HepG2 (cell line): ENCODE measurements around the gene ACTR6. TPM values are rescaled to one million over a fixed set of nuclear protein-coding genes. Genes with fewer than 3 reads are reported as not detected.

ENCODE experiments used
- AHDC1 ChIP-seq: sonication (generic); formaldehyde crosslinking; IDR thresholded peaks from 2 replicates; pipeline ENCODE4 v1.5.1; 2020; ENCODE audit warnings: mild to moderate bottlenecking, missing genetic modification reagents, borderline replicate concordance
- ELF1 ChIP-seq: sonication (generic); formaldehyde crosslinking; IDR thresholded peaks from 2 replicates; pipeline ENCODE4 v1.4.0; 2020; ENCODE audit warnings: missing genetic modification reagents
- FOXA1 ChIP-seq, 2 experiments: fragments of 450-650 bp in 1 of 2; sonication (generic) in 1 of 2; formaldehyde crosslinking in 1 of 2; IDR thresholded peaks; 2 replicates each; pipeline versions ENCODE4 v1.4.0 to v1.6.1; 2016 to 2020; ENCODE audit warnings: missing genetic modification reagents in 1 of 2
- GTF2F1 ChIP-seq: fragments of 150-350 bp; IDR thresholded peaks from 2 replicates; pipeline ENCODE4 v1.6.1; 2014; ENCODE audit warnings: low read length
- HOMEZ ChIP-seq: IDR thresholded peaks from 2 replicates; pipeline ENCODE4 v1.6.1; 2016; ENCODE audit warnings: low read depth
- MED8 ChIP-seq: sonication (generic); formaldehyde crosslinking; IDR thresholded peaks from 2 replicates; pipeline ENCODE4 v1.8.1; 2023; ENCODE audit warnings: mild to moderate bottlenecking, missing genetic modification reagents; ENCODE audit not compliant: insufficient replicate concordance
- MYPOP ChIP-seq: sonication (generic); formaldehyde crosslinking; IDR thresholded peaks from 2 replicates; pipeline ENCODE4 v1.8.1; 2023; ENCODE audit warnings: mild to moderate bottlenecking, moderate library complexity, missing genetic modification reagents
- NR1H2 ChIP-seq: sonication (generic); formaldehyde crosslinking; IDR thresholded peaks from 2 replicates; pipeline ENCODE4 v1.8.1; 2022; ENCODE audit warnings: low read depth, missing genetic modification reagents, borderline replicate concordance
- RORA ChIP-seq: sonication (generic); formaldehyde crosslinking; IDR thresholded peaks from 2 replicates; pipeline ENCODE4 v1.5.0; 2020; ENCODE audit warnings: mild to moderate bottlenecking, missing genetic modification reagents, moderate library complexity
- TAF1 ChIP-seq: sonication (generic); formaldehyde crosslinking; IDR thresholded peaks from 2 replicates; pipeline ENCODE4 v1.4.0; 2020; ENCODE audit warnings: missing genetic modification reagents
- TBX2 ChIP-seq: sonication (generic); formaldehyde crosslinking; IDR thresholded peaks from 2 replicates; pipeline ENCODE4 v1.5.0; 2020; ENCODE audit warnings: missing genetic modification reagents, mild to moderate bottlenecking, borderline replicate concordance
- ZBTB34 ChIP-seq: sonication (generic); formaldehyde crosslinking; IDR thresholded peaks from 2 replicates; pipeline ENCODE4 v1.8.0; 2022; ENCODE audit warnings: mild to moderate bottlenecking, missing genetic modification reagents
- ZNF33B ChIP-seq: sonication (generic); formaldehyde crosslinking; IDR thresholded peaks from 2 replicates; pipeline ENCODE4 v1.5.1; 2020; ENCODE audit warnings: mild to moderate bottlenecking, missing genetic modification reagents
- ZNF468 ChIP-seq: sonication (generic); formaldehyde crosslinking; IDR thresholded peaks from 2 replicates; pipeline ENCODE4 v1.8.0; 2022; ENCODE audit warnings: mild to moderate bottlenecking, moderate library complexity, missing genetic modification reagents
- ZNF503 ChIP-seq: sonication (generic); formaldehyde crosslinking; IDR thresholded peaks from 2 replicates; pipeline ENCODE4 v1.4.0; 2020; ENCODE audit warnings: missing genetic modification reagents
- ZNF891 ChIP-seq: sonication (generic); formaldehyde crosslinking; IDR thresholded peaks from 2 replicates; pipeline ENCODE4 v1.5.0; 2020; ENCODE audit warnings: mild to moderate bottlenecking, missing genetic modification reagents
- ZSCAN31 ChIP-seq: sonication (generic); formaldehyde crosslinking; IDR thresholded peaks from 2 replicates; pipeline ENCODE4 v1.5.0; 2020; ENCODE audit warnings: low read depth, mild to moderate bottlenecking, missing genetic modification reagents
- polyA plus RNA-seq, 8 experiments: library from polyadenylated mRNA; depleted of rRNA in 3 of 8; stranded (reverse) in 7 of 8; unstranded in 1 of 8; fragments of >200 nt; fragmentation: Illumina TruSeq in 4 of 8; extraction: Trizol in 4 of 8; gene quantifications; 2 replicates each; pipeline versions ENCODE4 v1.2.1 to v1.2.3, GENCODE V29; 2011 to 2016; ENCODE audit warnings: low read depth in 4 of 8, missing spikeins in 1 of 8, mixed read lengths in 1 of 8; ENCODE audit not compliant: insufficient read depth in 1 of 8
- total RNA-seq, 5 experiments: library from RNA; depleted of rRNA; stranded (reverse); fragments of >200 nt; fragmentation: Illumina TruSeq; extraction: Trizol; gene quantifications; 2 replicates each; pipeline ENCODE4 v1.2.3, GENCODE V29; 2016; ENCODE audit warnings: low read depth in 1 of 5

Gene ACTR6
- total and polyA plus RNA-seq, 2 of the 13 experiments (the other 11 are each of a cell fraction or from before 2014, with no cell fraction given): 12.9 to 22.4 TPM

GRCh38 chr12:100200463-100201181, at the start of gene ACTR6 (continued):
- no peak for TF ChIP-seq HOMEZ (CRISPR knock-in tag)
- 0 out of 2 replicates have a peak, but pooled peaks have one; percentile 41 for TF ChIP-seq ZNF503 (CRISPR knock-in tag)
- TF ChIP-seq NR1H2 (CRISPR knock-in tag): no peak
- TF ChIP-seq MED8 (CRISPR knock-in tag): no peak
- TF ChIP-seq ZNF891: no peak
- no peak for TF ChIP-seq FOXA1 (IDR thresholded peaks at IDR 0.05)
- peak; percentile 27; the same call in 1 of the 2 replicates for TF ChIP-seq FOXA1 (CRISPR knock-in tag; IDR thresholded peaks at IDR 0.05)
- TF ChIP-seq ZNF33B (CRISPR knock-in tag): no peak
- TF ChIP-seq RORA (CRISPR knock-in tag): no peak
- TF ChIP-seq TBX2: 0 out of 2 replicates have a peak, but pooled peaks have one; percentile 46
- no peak for TF ChIP-seq ZBTB34
- no peak for TF ChIP-seq ZNF468 (CRISPR knock-in tag)
- no peak for TF ChIP-seq GTF2F1
- TF ChIP-seq ZSCAN31 (CRISPR knock-in tag): 0 out of 2 replicates have a peak, but pooled peaks have one; percentile 38
- TF ChIP-seq AHDC1 (CRISPR knock-in tag): no peak
- TF ChIP-seq MYPOP: no peak; the same call in 1 of the 2 replicates
- TF ChIP-seq TAF1 (CRISPR knock-in tag): peak; percentile 80
- TF ChIP-seq ELF1: peak; percentile 97
